Activated CD4-positive, alpha-beta memory T cell treated with anti-CD3 and anti-CD28 coated beads for 36 hours (primary cell): ENCODE data around the gene ABCF3. TPM values are rescaled to one million over a fixed set of nuclear protein-coding genes. Genes with fewer than 3 reads are reported as not detected.

ENCODE experiments used
- CTCF ChIA-PET: fragments of 350-600 bp; sonication (Branson Sonifier 250); formaldehyde crosslinking; loops from one replicate; lab custom pipeline; 2021; ENCODE audit warnings: antibody characterized with exemption, inconsistent platforms; lab: Charles Lee
- POLR2A ChIA-PET: fragments of 350-600 bp; sonication (Branson Sonifier 250); formaldehyde crosslinking; loops from one replicate; lab custom pipeline; 2021; ENCODE audit warnings: antibody characterized with exemption; lab: Charles Lee
- DNase-seq: peaks from one replicate; pipeline ENCODE4 v3.0.0-alpha.2; 2020
- H3K27ac Mint-ChIP-seq: one replicate; pipeline ENCODE4 v1.8.0; 2021; ENCODE audit warnings: mixed read lengths
- H3K27me3 Mint-ChIP-seq: one replicate; pipeline ENCODE4 v1.8.0; 2021; ENCODE audit warnings: mixed read lengths
- H3K36me3 Mint-ChIP-seq: one replicate; pipeline ENCODE4 v1.8.0; 2021; ENCODE audit warnings: mixed read lengths
- H3K4me1 Mint-ChIP-seq: one replicate; pipeline ENCODE4 v1.8.0; 2021; ENCODE audit warnings: low read depth, mixed read lengths
- H3K4me3 Mint-ChIP-seq: one replicate; pipeline ENCODE4 v1.8.0; 2021; ENCODE audit warnings: mild to moderate bottlenecking, mixed read lengths
- H3K9me3 Mint-ChIP-seq: one replicate; pipeline ENCODE4 v1.8.0; 2021; ENCODE audit warnings: mixed read lengths
- intact Hi-C: fragments of 100-400 bp; cut with micrococcal nuclease; formaldehyde crosslinking; loops from one replicate; pipeline ENCODE4 v1.15.1; 2023
- total RNA-seq, 2 experiments: library from RNA; stranded (reverse); gene quantifications; one replicate each; pipeline ENCODE4 v1.2.3, GENCODE V29; 2021

ABCF3 gene
- total RNA-seq, 2 experiments from 2014 or later: 41.2 to 48.7 TPM

DNA sequence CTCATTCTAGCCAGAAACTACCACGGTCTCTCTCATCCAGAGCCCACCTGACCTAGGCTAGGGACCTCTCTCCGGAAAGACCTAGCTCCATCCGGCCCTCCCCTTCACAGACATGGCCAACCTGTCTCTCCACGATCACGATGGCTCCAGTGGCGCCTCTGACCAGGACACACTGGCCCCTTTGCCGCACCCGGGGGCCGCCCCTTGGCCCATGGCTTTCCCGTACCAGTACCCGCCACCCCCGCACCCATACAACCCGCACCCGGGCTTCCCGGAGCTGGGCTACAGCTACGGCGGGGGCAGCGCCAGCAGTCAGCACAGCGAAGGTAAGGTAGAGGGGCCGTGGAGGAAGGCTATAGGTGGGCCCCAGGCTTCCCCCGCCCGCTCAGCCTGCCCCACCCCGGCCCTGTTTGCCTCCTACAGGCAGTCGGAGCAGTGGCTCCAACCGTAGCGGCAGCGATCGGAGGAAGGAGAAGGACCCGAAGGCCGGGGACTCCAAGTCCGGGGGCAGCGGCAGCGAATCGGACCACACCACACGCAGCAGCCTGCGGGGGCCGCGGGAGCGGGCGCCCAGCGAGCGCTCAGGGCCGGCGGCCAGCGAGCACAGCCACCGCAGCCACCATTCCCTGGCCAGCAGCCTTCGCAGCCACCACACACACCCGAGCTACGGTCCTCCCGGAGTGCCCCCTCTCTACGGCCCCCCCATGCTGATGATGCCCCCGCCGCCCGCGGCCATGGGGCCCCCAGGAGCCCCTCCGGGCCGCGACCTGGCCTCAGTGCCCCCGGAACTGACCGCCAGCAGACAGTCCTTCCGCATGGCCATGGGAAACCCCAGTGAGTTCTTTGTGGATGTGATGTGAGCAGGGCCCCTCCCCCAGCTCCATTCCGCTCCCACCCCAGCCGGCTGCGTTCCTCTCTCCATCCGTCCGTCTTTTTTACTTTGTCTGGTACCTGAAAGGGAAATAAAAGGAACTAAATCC lies 15.8 kb upstream of the ABCF3 start:
- ChIA-PET CTCF (no interaction called here), POLR2A (no interaction called here)
- intact Hi-C loops: loop anchor here (5.0 kb wide), 1 partner anchor 473 kb away; the partner anchor contains the start of gene YEATS2

DNA sequence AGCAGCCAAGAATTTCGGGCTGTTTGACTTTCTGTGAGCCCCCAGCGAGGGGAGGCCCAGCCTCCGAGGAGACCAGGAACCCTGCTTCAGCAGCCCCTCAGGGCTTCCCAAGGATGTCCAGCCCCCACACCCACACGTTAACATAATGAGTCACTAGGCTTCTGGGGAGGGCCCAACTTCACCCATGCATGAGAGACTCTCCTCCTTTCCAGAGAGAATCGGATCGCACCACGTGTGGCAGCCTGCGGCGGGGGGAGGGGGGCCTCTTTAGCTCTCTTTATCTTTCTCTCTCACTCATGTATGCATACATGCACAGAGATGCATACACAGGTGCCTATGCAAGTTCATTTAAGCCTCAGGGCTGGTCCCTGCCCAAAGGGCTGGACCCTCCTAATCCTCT lies 14.4 kb upstream of the ABCF3 start:
- ChIA-PET CTCF (no interaction called here), POLR2A (no interaction called here)
- H3K4me3 Mint-ChIP-seq: no peak overlapping the region
- H3K27me3 Mint-ChIP-seq: no peaks in the 10 kb centered on the region
- H3K27ac Mint-ChIP-seq: no peak overlapping the region
- DNase-seq: no peak
- H3K9me3 Mint-ChIP-seq: no peaks in the 10 kb centered on the region
- peaks cover 17% of the 10 kb centered on the region for H3K4me1 Mint-ChIP-seq
- intact Hi-C loops: loop anchor here (5.0 kb wide), 1 partner anchor 474 kb away; the partner anchor contains the start of gene YEATS2
- H3K36me3 Mint-ChIP-seq: peaks cover 16% of the 10 kb centered on the region

More for the DNA sequence above, 15.8 kb upstream of the ABCF3 start:
- no peak overlapping the region for H3K27ac Mint-ChIP-seq
- H3K27me3 Mint-ChIP-seq: no peaks in the 10 kb centered on the region
- no peak overlapping the region for H3K4me3 Mint-ChIP-seq
- peaks cover 21% of the 10 kb centered on the region for H3K36me3 Mint-ChIP-seq
- no peaks in the 10 kb centered on the region for H3K9me3 Mint-ChIP-seq
- peaks cover 3% of the 10 kb centered on the region for H3K4me1 Mint-ChIP-seq
- DNase-seq: no peak

DNA sequence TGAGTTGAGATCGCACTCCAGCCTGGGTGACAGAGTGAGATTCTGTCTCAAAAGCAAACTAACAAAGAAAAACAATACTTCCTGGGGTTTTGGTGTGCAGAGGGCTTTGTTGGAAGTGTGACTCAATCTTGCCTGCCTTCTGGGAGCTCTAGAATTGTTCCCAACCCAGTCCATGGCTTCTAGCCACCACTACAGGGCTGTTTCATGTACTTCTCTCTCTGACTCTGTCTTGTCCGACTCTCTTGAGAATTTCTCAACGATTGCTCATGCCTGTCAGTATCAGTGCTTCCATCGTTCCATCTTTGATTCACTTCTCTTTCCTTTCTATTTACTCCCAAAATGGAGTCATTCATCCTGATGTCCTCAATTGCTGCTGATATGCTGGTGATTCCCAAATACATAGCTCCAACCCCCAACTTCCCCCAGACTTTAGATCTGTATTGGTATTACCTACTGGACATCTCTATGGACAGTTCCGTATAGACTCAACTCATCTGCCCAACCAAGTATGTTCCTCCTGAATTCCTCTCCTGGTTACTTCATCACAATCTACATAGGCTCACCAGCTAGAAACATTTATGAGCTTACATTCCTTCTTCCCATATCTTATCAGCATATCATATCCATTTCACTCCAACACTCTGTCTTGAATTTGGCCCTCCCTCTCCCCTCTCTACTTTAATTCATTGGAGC lies 13.2 kb upstream of the ABCF3 start:
- H3K27ac Mint-ChIP-seq: no peak overlapping the region
- DNase-seq: no peak
- POLR2A ChIA-PET: no interaction called here
- peaks cover 21% of the 10 kb centered on the region for H3K4me1 Mint-ChIP-seq
- intact Hi-C loops: loop anchor here (5.0 kb wide), 1 partner anchor 476 kb away; the partner anchor contains the start of gene YEATS2
- no peak overlapping the region for H3K4me3 Mint-ChIP-seq
- H3K9me3 Mint-ChIP-seq: no peaks in the 10 kb centered on the region
- peaks cover 13% of the 10 kb centered on the region for H3K36me3 Mint-ChIP-seq
- H3K27me3 Mint-ChIP-seq: no peaks in the 10 kb centered on the region
- CTCF ChIA-PET: interaction anchor here (1.0 to 2.4 kb wide), 4 partner anchors 37 to 288 kb away, joined by 3 to 12 read pairs (median 5); partner anchors contain the start of genes EEF1AKMT4, EIF2B5 and PARL

DNA sequence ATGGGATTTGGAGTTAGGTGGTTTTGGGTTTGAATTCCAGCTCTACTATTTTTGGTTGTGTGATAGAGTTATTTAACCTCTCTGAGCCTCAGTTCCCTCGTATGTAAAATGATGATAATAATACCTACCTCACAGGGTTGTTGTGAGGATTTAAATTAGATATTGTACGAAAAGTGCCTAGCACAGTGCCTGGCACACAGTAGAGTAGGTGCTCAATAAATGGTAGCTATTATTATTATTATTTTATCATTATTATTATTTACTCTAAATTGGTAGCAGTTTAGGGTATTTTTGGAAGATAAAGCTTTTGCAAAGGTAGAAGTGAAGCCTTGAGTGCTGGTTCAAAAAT lies 12.7 kb upstream of the ABCF3 start:
- ChIA-PET POLR2A (no interaction called here), CTCF (interaction anchor here (1.0 to 2.4 kb wide), 4 partner anchors 38 to 288 kb away, joined by 3 to 12 read pairs (median 5); partner anchors contain the start of genes EEF1AKMT4, EIF2B5 and PARL)
- no peaks in the 10 kb centered on the region for H3K9me3 Mint-ChIP-seq
- DNase-seq: no peak
- H3K27me3 Mint-ChIP-seq: no peaks in the 10 kb centered on the region
- H3K4me1 Mint-ChIP-seq: peaks cover 25% of the 10 kb centered on the region
- H3K27ac Mint-ChIP-seq: no peak overlapping the region
- intact Hi-C loops: loop anchor here (5.0 kb wide), 1 partner anchor 476 kb away; the partner anchor contains the start of gene YEATS2
- peaks cover 13% of the 10 kb centered on the region for H3K36me3 Mint-ChIP-seq
- no peak overlapping the region for H3K4me3 Mint-ChIP-seq

DNA sequence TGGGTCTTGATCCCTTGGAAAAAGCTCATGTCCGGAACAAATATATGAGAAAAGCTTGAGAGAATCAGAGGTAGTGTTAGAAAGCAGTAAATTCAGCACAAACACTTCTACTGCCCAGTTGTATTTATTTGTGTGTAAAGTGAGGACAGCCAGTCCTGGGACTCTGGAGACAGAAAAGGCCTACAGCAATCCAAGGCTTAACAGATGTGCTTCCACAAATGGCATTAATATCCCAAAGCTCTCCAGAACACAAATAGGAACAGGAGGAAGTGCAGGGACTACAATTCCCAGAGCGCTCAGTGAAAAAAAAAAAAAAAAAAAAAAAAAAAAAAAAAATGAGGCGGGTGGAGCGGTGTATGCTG lies 11.7 kb upstream of the ABCF3 start:
- ChIA-PET CTCF (interaction anchor here (1.0 to 2.4 kb wide), 3 partner anchors 39 to 289 kb away, joined by 3 to 12 read pairs (median 6); partner anchors contain the start of genes EIF2B5 and PARL), POLR2A (interaction anchor here (1.1 to 1.4 kb wide), 2 partner anchors 11 to 75 kb away, joined by 4 to 6 read pairs; partner anchors contain the start of genes ABCF3 and EEF1AKMT4)
- peaks cover 19% of the 10 kb centered on the region for H3K36me3 Mint-ChIP-seq
- no peaks in the 10 kb centered on the region for H3K9me3 Mint-ChIP-seq
- H3K27me3 Mint-ChIP-seq: no peaks in the 10 kb centered on the region
- H3K4me3 Mint-ChIP-seq: peak overlapping the region; percentile 98
- intact Hi-C loops: loop anchor here (1.0 to 5.0 kb wide), 7 partner anchors 12 to 477 kb away; partner anchors contain the start of genes ABCC5, ABCF3, DVL3 and EEF1AKMT4
- no peak for DNase-seq
- H3K27ac Mint-ChIP-seq: peak overlapping the region; percentile 58
- peaks cover 25% of the 10 kb centered on the region for H3K4me1 Mint-ChIP-seq

DNA sequence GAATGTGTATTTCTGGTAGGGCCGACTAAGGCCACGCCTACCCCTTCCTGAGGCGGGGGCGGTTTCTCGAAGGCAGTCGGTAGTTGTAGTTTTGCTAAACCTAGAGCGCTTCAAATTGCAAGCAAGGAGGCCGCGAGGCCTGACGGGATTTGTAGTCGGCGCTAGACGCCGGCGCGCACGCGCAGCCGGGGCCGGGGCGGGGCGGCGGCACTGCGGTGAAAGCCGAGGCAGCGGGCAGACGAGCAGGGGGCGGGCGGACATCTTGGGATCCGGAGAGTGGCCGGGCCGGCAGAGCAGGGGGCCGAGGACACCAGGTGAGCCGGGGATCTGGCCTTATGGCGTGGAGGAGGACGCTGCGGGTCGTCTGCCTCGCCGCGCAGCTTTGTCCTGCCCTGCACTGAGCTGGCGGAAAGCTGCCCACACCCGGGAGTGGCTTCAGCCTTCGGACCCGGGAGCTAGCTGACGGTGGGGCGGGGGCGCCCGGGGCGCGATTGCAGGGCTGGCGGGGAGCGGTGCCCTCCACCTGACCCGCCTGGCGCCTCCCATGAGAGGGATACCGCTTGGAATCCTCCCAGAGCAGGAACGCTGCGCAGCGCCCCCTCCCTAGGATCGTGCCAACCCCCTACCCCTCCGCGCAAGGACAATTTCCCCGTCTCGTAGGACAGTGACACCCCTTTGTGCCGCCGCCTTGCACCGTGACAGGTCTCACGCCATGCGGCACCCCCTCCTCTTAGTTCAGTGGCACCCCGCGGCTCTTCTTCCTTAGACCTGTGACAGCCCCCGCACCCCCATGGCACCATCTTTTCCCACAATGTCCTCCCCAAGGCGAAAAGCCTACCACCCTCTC lies 11.1 kb upstream of the ABCF3 start, which contains the start of gene AP2M1:
Gene AP2M1 (plus strand): TSS at position 210 of the 847 bp plus-strand sequence. CDS start 2,139 bp downstream, outside the sequence.
- peaks cover 21% of the 10 kb centered on the region for H3K36me3 Mint-ChIP-seq
- no peaks in the 10 kb centered on the region for H3K27me3 Mint-ChIP-seq
- intact Hi-C loops: loop anchor here (1.0 to 5.0 kb wide), 7 partner anchors 11 to 478 kb away; partner anchors contain the start of genes ABCC5, ABCF3, DVL3 and EEF1AKMT4
- ChIA-PET CTCF (interaction anchor here (2.1 to 2.4 kb wide), 2 partner anchors 53 to 290 kb away, joined by 6 to 12 read pairs; partner anchors contain the start of gene PARL), POLR2A (interaction anchor here (1.1 to 1.4 kb wide), 2 partner anchors 10 to 75 kb away, joined by 4 to 6 read pairs; partner anchors contain the start of genes ABCF3 and EEF1AKMT4)
- peaks cover 25% of the 10 kb centered on the region for H3K4me1 Mint-ChIP-seq
- H3K4me3 Mint-ChIP-seq: peak within 1 kb of the TSS; percentile 98
- H3K9me3 Mint-ChIP-seq: no peaks in the 10 kb centered on the region
- H3K27ac Mint-ChIP-seq: peak within 1 kb of the TSS; percentile 67
- DNase-seq: peak; percentile 99

DNA sequence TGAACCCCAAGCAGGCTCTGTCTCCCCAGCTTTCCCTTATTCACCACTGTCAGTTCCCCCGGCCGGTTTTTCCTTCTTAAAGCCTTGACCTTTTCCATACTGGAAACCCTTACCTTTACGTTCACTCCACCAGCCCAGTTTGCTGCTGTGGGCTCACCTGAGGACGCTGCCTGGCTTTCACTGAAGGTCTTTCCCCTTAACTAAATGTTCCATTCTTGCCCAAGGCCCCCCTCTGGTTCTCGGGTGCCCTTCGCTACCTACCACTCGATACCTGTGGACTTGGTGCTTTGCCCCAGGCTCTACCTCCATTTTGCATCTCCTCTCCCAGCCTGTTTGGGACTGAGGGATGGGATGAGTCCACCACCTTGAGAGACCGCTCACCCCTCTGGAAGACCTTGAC lies 10.5 kb upstream of the ABCF3 start:
- intact Hi-C loops: loop anchor here (2.0 kb wide), 1 partner anchor 21 kb away; the partner anchor contains the start of gene DVL3
- CTCF ChIA-PET: interaction anchor here (2.4 kb wide), 1 partner anchor 290 kb away, joined by 6 read pairs; the partner anchor contains the start of gene PARL
- H3K4me3 Mint-ChIP-seq: peak overlapping the region; percentile 98
- no peak for DNase-seq
- H3K4me1 Mint-ChIP-seq: peaks cover 25% of the 10 kb centered on the region
- POLR2A ChIA-PET: interaction anchor here (1.1 to 1.4 kb wide), 2 partner anchors 10 to 74 kb away, joined by 4 to 6 read pairs; partner anchors contain the start of genes ABCF3 and EEF1AKMT4
- H3K9me3 Mint-ChIP-seq: no peaks in the 10 kb centered on the region
- H3K27me3 Mint-ChIP-seq: no peaks in the 10 kb centered on the region
- peak overlapping the region; percentile 67 for H3K27ac Mint-ChIP-seq
- H3K36me3 Mint-ChIP-seq: peaks cover 23% of the 10 kb centered on the region

DNA sequence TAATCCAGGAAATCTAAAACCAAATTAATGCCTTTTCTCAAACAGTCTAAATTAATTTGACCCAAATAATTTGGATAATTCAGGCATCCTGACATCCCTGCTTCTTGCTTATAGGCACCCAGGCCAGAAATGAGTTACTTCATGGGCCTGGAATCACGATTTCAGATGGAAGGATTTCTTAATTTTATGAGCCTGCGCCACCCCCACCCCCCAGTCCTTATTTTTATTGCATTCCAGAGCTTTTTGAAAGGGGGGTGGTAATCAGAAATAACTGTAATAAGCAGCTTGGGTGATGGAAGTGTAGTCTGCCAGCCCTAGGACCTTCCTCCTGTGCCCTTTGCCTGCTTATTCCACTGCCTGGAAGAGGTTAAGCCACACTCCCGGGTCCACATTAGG lies 10.0 kb upstream of the ABCF3 start:
- ChIA-PET POLR2A (no interaction called here), CTCF (no interaction called here)
- intact Hi-C loops: loop anchor here (2.0 kb wide), 1 partner anchor 21 kb away; the partner anchor contains the start of gene DVL3
- Mint-ChIP-seq H3K4me3 (peak overlapping the region; percentile 98), H3K27me3 (no peaks in the 10 kb centered on the region), H3K9me3 (no peaks in the 10 kb centered on the region), H3K27ac (peak overlapping the region; percentile 67), H3K4me1 (peaks cover 25% of the 10 kb centered on the region), H3K36me3 (peaks cover 23% of the 10 kb centered on the region)
- DNase-seq: no peak

DNA sequence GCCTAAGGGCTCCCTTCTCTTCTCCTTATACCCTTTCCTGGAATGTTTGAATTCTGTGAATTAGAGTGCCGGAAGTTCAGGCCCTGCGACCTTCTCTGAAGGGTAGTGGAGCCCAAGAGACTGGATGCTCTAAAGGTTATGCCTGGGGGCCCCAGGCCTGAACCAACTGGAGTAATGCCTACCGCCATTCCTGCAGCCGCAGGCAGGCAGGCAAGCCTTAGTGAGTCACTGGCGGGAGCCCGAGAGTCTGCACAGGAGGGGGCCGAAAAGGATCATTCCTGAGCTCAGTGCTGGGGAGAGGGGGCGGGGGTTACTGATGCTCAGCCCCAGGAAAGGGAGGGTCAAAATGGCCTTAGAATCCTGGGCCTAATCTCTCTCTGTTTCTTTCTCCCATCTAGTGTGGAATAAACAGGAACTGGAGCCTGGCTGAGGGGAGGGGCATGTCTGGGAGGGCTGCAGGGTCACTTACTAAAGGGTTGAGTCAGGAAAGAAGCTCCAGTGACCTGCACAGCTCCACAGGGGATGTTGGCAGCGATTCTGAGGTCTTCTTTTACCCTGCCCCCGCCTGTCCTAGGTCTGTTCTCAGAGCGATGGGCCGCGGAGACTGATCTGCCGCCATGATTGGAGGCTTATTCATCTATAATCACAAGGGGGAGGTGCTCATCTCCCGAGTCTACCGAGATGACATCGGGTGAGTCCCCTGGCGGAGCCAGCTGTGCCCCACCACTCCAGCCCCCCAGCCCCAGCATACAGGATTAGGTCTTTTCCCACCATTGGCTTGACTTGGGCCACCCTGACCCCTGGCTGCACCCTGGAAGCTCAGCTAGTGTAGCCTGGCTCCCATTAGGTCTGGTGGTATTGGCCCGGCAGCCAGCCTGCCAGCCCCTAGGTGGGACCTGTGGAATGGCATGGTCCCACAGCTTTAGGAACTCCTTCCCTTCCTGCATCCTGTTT lies 9.3 kb upstream of the ABCF3 start:
- no peak overlapping the region for H3K27ac Mint-ChIP-seq
- no peak for DNase-seq
- peaks cover 25% of the 10 kb centered on the region for H3K4me1 Mint-ChIP-seq
- H3K4me3 Mint-ChIP-seq: peak overlapping the region; percentile 98
- H3K36me3 Mint-ChIP-seq: peaks cover 27% of the 10 kb centered on the region
- POLR2A ChIA-PET: interaction anchor here (0.6 kb wide), 1 partner anchor 81 kb away, joined by 3 read pairs; no protein-coding TSS in a partner anchor
- H3K27me3 Mint-ChIP-seq: no peaks in the 10 kb centered on the region
- H3K9me3 Mint-ChIP-seq: no peaks in the 10 kb centered on the region
- intact Hi-C loops: no loop called here
- CTCF ChIA-PET: no interaction called here

DNA sequence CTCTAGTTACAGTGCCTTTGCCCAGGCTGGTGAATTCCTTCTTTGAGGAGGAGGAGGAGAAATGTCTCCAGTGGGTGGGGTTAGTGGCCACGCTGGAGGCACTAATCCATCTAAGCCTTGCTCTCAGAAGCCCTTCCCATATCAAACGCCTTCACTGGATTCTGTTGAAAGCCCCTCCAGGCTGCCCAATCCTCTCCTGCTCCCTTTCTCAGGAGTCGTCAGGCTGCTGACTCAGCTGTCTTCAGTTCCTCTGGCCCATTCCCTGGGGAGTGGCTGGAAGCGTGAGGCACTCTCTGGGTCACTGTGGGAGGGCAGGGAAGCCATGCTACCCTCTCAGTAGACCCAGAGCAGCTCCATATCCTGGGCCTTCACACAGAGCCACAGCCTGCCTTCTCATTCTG lies 8.7 kb upstream of the ABCF3 start:
- Mint-ChIP-seq H3K4me1 (peaks cover 25% of the 10 kb centered on the region), H3K27ac (no peak overlapping the region), H3K4me3 (no peak overlapping the region), H3K27me3 (no peaks in the 10 kb centered on the region), H3K36me3 (peaks cover 31% of the 10 kb centered on the region), H3K9me3 (no peaks in the 10 kb centered on the region)
- ChIA-PET CTCF (no interaction called here), POLR2A (interaction anchor here (0.6 kb wide), 1 partner anchor 82 kb away, joined by 3 read pairs; no protein-coding TSS in a partner anchor)
- no peak for DNase-seq
- intact Hi-C loops: no loop called here
